ENCODE results near the gene LMNTD2.

LMNTD2 gene

GRCh38 chr11:581752-582151 lies 21.2 kb upstream of the LMNTD2 start:
- DNase-seq (ENCODE audit: low read depth, low spot score): no peak
- no peak overlapping the region for H3K4me3 ChIP-seq
- H3K9ac ChIP-seq (ENCODE audit: insufficient read length): no peak overlapping the region
- peaks cover 29% of the 10 kb centered on the region; the same call in 1 of the 2 replicates for H3K36me3 ChIP-seq (ENCODE audit: insufficient read depth, low read length)
- H3K27ac ChIP-seq: no peak overlapping the region
- no peak for TF ChIP-seq EZH2 (IDR thresholded peaks at IDR 0.05)
- H3K9me3 ChIP-seq (ENCODE audit: low read depth, low read length): no peaks in the 10 kb centered on the region

DNA sequence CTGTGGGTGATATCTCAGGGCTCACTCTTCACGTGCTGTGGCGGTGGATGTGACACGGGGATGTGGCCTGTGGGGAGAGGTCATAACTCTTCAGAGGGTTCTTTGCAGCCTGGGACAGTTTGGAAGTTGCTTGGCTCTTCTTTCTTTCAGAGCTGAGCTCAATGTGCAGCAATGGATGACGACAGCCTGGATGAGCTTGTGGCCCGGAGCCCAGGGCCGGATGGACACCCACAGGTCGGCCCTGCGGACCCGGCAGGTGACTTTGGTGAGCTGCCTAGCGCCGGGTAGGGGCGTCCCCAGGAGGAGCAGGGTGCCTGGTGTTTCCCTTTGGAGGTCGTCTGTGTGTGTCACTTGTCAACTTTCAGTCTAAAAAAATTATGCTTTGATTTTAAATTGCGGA lies 20.8 kb upstream of the LMNTD2 start:
- H3K27ac ChIP-seq: no peak overlapping the region
- H3K9me3 ChIP-seq (ENCODE audit: low read depth, low read length): no peaks in the 10 kb centered on the region
- H3K4me3 ChIP-seq: no peak overlapping the region
- no peak for DNase-seq (ENCODE audit: low read depth, low spot score)
- peaks cover 25% of the 10 kb centered on the region; the same call in 1 of the 2 replicates for H3K36me3 ChIP-seq (ENCODE audit: insufficient read depth, low read length)
- TF ChIP-seq EZH2 (IDR thresholded peaks at IDR 0.05) (no peak), POLR2AphosphoS5 (IDR thresholded peaks at IDR 0.05; ENCODE audit: borderline replicate concordance, low read depth, low read length) (no peak), FOXP2 (optimal IDR thresholded peaks at IDR 0.05; ENCODE audit: control extremely low read depth, extremely low read length, insufficient read depth) (no peak)
- no peak overlapping the region for H3K9ac ChIP-seq (ENCODE audit: insufficient read length)

- no peak for DNase-seq (ENCODE audit: low read depth, low spot score)
- H3K27ac ChIP-seq: no peak overlapping the region
- H3K9me3 ChIP-seq (ENCODE audit: low read depth, low read length): no peaks in the 10 kb centered on the region
- peaks cover 21% of the 10 kb centered on the region; the same call in 1 of the 2 replicates for H3K36me3 ChIP-seq (ENCODE audit: insufficient read depth, low read length)
- H3K9ac ChIP-seq (ENCODE audit: insufficient read length): no peak overlapping the region
- TF ChIP-seq FOXP2 (optimal IDR thresholded peaks at IDR 0.05; ENCODE audit: control extremely low read depth, extremely low read length, insufficient read depth): no peak
- no peak for TF ChIP-seq POLR2AphosphoS5 (IDR thresholded peaks at IDR 0.05; ENCODE audit: borderline replicate concordance, low read depth, low read length)
- TF ChIP-seq EZH2 (IDR thresholded peaks at IDR 0.05): no peak
- no peak overlapping the region for H3K4me3 ChIP-seq
Measured at GRCh38 chr11:579830-580601, 19.5 kb upstream of the LMNTD2 start.

DNA sequence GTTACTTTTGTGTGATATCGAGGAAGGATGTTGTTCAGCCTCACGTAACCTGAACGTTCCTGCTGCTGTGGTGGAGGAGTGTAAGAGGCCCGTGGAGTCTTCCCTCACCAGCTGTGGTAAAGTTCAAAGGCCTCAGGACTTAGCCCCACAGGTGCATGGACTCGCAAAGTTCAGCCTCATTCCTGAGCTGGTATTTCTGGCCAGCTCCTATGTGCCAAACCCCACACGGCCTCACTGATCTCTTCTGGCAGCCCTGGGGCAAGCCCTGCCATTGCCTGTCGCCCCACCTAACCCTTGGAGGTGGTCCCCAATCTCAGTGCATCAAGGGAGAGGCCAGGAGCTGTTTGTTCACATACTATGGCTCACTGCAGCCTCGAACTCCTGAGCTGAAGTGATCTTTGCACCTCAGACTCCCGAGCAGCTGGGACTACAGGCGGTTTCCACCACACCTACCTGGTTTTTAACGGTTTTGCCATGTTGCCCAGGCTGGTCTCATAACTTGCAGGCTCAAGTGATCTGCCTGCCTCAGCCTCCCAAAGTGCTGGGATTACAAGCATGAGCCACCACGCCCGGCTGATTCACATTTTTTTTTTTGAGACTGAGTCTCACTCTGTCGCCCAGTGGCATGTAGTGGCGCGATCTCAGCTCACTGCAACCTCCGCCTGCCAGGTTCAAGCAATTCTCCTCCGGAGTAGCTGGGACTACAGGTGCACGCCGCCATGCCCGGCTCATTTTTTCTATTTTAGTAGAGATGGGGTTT lies 17.9 kb upstream of the LMNTD2 start:
- DNase-seq (ENCODE audit: low read depth, low spot score): no peak
- H3K27ac ChIP-seq: no peak overlapping the region
- H3K36me3 ChIP-seq (ENCODE audit: insufficient read depth, low read length): peaks cover 14% of the 10 kb centered on the region; the same call in 1 of the 2 replicates
- no peaks in the 10 kb centered on the region for H3K9me3 ChIP-seq (ENCODE audit: low read depth, low read length)
- H3K4me3 ChIP-seq: peak overlapping the region; percentile 96
- H3K9ac ChIP-seq (ENCODE audit: insufficient read length): peak overlapping the region; percentile 100
- TF ChIP-seq EZH2 (IDR thresholded peaks at IDR 0.05) (no peak), FOXP2 (optimal IDR thresholded peaks at IDR 0.05; ENCODE audit: control extremely low read depth, extremely low read length, insufficient read depth) (no peak), POLR2AphosphoS5 (IDR thresholded peaks at IDR 0.05; ENCODE audit: borderline replicate concordance, low read depth, low read length) (no peak)

DNA sequence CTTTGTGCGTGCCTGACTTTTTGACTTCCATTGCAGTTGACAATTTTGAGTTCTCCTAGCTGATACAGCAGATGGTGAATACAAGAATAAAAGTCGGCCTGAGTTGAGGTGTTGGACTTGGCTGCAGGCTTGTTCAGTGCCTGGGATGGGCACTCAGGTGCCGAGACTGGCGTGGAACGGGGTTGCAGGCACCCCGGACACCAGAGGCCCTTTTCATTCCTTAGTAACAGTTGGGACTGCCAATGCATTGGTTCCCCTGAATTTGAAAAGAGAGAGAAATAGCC lies 17.0 kb upstream of the LMNTD2 start:
- H3K27ac ChIP-seq: no peak overlapping the region
- no peak for DNase-seq (ENCODE audit: low read depth, low spot score)
- TF ChIP-seq EZH2 (IDR thresholded peaks at IDR 0.05): no peak
- TF ChIP-seq POLR2AphosphoS5 (IDR thresholded peaks at IDR 0.05; ENCODE audit: borderline replicate concordance, low read depth, low read length): no peak
- TF ChIP-seq FOXP2 (optimal IDR thresholded peaks at IDR 0.05; ENCODE audit: control extremely low read depth, extremely low read length, insufficient read depth): no peak

DNA sequence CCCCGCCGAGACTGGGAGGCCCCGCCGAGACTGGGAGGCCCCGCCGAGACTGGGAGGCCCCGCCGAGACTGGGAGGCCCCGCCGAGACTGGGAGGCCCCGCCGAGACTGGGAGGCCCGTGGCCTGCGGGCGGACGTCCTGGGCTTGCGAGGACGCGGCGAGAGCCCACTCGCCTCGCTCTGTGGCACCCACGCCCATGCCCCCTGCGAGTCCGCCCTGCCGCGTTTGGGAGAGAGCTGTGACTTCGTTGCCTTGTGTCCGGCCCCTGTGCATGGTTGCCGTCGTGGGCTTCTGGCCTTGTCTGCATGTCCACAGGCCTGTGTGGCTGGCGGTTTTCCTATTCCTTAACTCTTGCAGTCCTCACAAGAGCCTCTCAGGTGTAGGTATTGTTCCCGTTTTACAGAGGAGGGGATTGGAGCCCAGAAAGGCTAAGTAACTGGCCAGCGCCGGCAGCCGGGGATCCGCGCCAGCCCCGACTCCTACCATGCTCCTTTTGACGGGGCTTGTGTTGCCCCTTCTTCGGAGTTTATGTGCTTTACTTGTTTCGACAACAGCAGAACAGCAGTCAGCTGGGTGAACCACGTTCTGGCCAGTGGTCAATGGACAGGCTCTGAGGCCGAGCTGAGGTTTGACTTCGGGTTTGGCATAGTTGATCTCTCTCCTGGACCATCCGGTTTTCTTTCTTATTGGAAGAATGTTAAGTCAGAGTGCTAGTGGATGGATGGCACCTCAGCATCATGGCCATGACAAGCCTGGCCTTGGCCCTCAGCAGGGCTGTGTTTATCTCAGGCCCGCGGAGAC lies 16.5 kb upstream of the LMNTD2 start:
- H3K9ac ChIP-seq (ENCODE audit: insufficient read length): peak overlapping the region; percentile 100
- no peaks in the 10 kb centered on the region for H3K9me3 ChIP-seq (ENCODE audit: low read depth, low read length)
- peaks cover 10% of the 10 kb centered on the region; the same call in 1 of the 2 replicates for H3K36me3 ChIP-seq (ENCODE audit: insufficient read depth, low read length)
- H3K4me3 ChIP-seq: peak overlapping the region; percentile 96
- no peak for DNase-seq (ENCODE audit: low read depth, low spot score)
- TF ChIP-seq EZH2 (IDR thresholded peaks at IDR 0.05) (no peak), FOXP2 (optimal IDR thresholded peaks at IDR 0.05; ENCODE audit: control extremely low read depth, extremely low read length, insufficient read depth) (no peak), POLR2AphosphoS5 (IDR thresholded peaks at IDR 0.05; ENCODE audit: borderline replicate concordance, low read depth, low read length) (no peak)
- H3K27ac ChIP-seq: peak overlapping the region; percentile 19; the same call in 1 of the 2 replicates

More for the DNA sequence above, 17.0 kb upstream of the LMNTD2 start:
- Histone ChIP-seq H3K4me3 (peak overlapping the region; percentile 96), H3K9ac (ENCODE audit: insufficient read length) (peak overlapping the region; percentile 100), H3K36me3 (ENCODE audit: insufficient read depth, low read length) (peaks cover 10% of the 10 kb centered on the region; the same call in 1 of the 2 replicates), H3K9me3 (ENCODE audit: low read depth, low read length) (no peaks in the 10 kb centered on the region)

- no peaks in the 10 kb centered on the region for H3K9me3 ChIP-seq (ENCODE audit: low read depth, low read length)
- peak; percentile 83 for DNase-seq (ENCODE audit: low read depth, low spot score)
- H3K27ac ChIP-seq: peak within 1 kb of the TSS; percentile 100
- peak within 1 kb of the TSS; percentile 96 for H3K4me3 ChIP-seq
- no peak for TF ChIP-seq EZH2 (IDR thresholded peaks at IDR 0.05)
- TF ChIP-seq POLR2AphosphoS5 (IDR thresholded peaks at IDR 0.05; ENCODE audit: borderline replicate concordance, low read depth, low read length): peak; percentile 81
- no peak for TF ChIP-seq FOXP2 (optimal IDR thresholded peaks at IDR 0.05; ENCODE audit: control extremely low read depth, extremely low read length, insufficient read depth)
- peak within 1 kb of the TSS; percentile 100 for H3K9ac ChIP-seq (ENCODE audit: insufficient read length)
- peaks cover 2% of the 10 kb centered on the region; the same call in 1 of the 2 replicates for H3K36me3 ChIP-seq (ENCODE audit: insufficient read depth, low read length)
Measured at GRCh38 chr11:575996-576768, 15.6 kb upstream of the LMNTD2 start, which contains the start of gene PHRF1. PHRF1 (plus strand) TSS chr11:576470; CDS start chr11:581513, 5,043 bp downstream.
